ENCODE data around the gene SPTBN1. TPM values are rescaled to one million over a fixed set of nuclear protein-coding genes. Genes with fewer than 3 reads are reported as not detected.
A peak's percentile ranks its signal among the peaks of the same experiment; 100 is the strongest.

Gene SPTBN1
- total and polyA plus RNA-seq, 2 of the 13 experiments (the other 11 are each of a cell fraction or from before 2014, with no cell fraction given) = 123 to 299 TPM

- peak; percentile 85 for TF ChIP-seq ARID3A (IDR thresholded peaks at IDR 0.05; ENCODE audit: low read depth, low read length)
- TF ChIP-seq ZNF615 (CRISPR knock-in tag; IDR thresholded peaks at IDR 0.05; ENCODE audit: borderline replicate concordance) = 0 out of 2 replicates have a peak, but pooled peaks have one; percentile 50
- TF ChIP-seq ZNF703 (CRISPR knock-in tag; IDR thresholded peaks at IDR 0.05; ENCODE audit: borderline replicate concordance) = peak; percentile 79; the same call in 1 of the 2 replicates
- peak; percentile 17 to 76; a peak in 3 of 4 replicates for TF ChIP-seq POLR2A (IDR thresholded peaks at IDR 0.05; ENCODE audit: insufficient read depth in 1 of 2, low read depth in 2 of 2, low read length in 2 of 2)
- TF ChIP-seq JUN (CRISPR knock-in tag; IDR thresholded peaks at IDR 0.05) = 0 out of 2 replicates have a peak, but pooled peaks have one; percentile 12
- TF ChIP-seq USF2 (IDR thresholded peaks at IDR 0.05; ENCODE audit: low read depth, low read length) = no peak
- 0 out of 2 replicates have a peak, but pooled peaks have one; percentile 25 for TF ChIP-seq USF2 (CRISPR knock-in tag; IDR thresholded peaks at IDR 0.05; ENCODE audit: borderline replicate concordance)
- TF ChIP-seq RFXAP (CRISPR knock-in tag; IDR thresholded peaks at IDR 0.05; ENCODE audit: borderline replicate concordance) = no peak
- 0 out of 2 replicates have a peak, but pooled peaks have one; percentile 20 for TF ChIP-seq ZBTB1 (CRISPR knock-in tag; IDR thresholded peaks at IDR 0.05; ENCODE audit: borderline replicate concordance)
- TF ChIP-seq NFKB2 (CRISPR knock-in tag; IDR thresholded peaks at IDR 0.05; ENCODE audit: borderline replicate concordance) = peak; percentile 71; the same call in 1 of the 2 replicates
- no peak for TF ChIP-seq RNF2 (conservative IDR thresholded peaks at IDR 0.05; ENCODE audit: low read depth)
- no peak for TF ChIP-seq CHCHD3 (CRISPR knock-in tag; IDR thresholded peaks at IDR 0.05)
- 0 out of 2 replicates have a peak, but pooled peaks have one; percentile 26 for TF ChIP-seq ZBTB8A (CRISPR knock-in tag; IDR thresholded peaks at IDR 0.05; ENCODE audit: borderline replicate concordance, low read depth)
- TF ChIP-seq TOE1 (CRISPR knock-in tag; IDR thresholded peaks at IDR 0.05) = 0 out of 2 replicates have a peak, but pooled peaks have one; percentile 37
- 0 out of 2 replicates have a peak, but pooled peaks have one; percentile 31 for TF ChIP-seq DMAP1 (CRISPR knock-in tag; IDR thresholded peaks at IDR 0.05)
- peak; percentile 57 for TF ChIP-seq ZNF883 (CRISPR knock-in tag; IDR thresholded peaks at IDR 0.05; ENCODE audit: not compliant biosample characterization)
- peak; percentile 69; the same call in 1 of the 2 replicates for TF ChIP-seq DZIP1 (CRISPR knock-in tag; IDR thresholded peaks at IDR 0.05)
- TF ChIP-seq ZNF567 (CRISPR knock-in tag; IDR thresholded peaks at IDR 0.05; ENCODE audit: borderline replicate concordance) = no peak
- no peak for TF ChIP-seq ZNF784 (CRISPR knock-in tag; IDR thresholded peaks at IDR 0.05; ENCODE audit: borderline replicate concordance)
- TF ChIP-seq ZNF550 (CRISPR knock-in tag; IDR thresholded peaks at IDR 0.05; ENCODE audit: borderline replicate concordance) = no peak; the same call in 1 of the 2 replicates
- TF ChIP-seq SIN3A (IDR thresholded peaks at IDR 0.05; ENCODE audit: borderline replicate concordance, low read depth, low read length) = 0 out of 2 replicates have a peak, but pooled peaks have one; percentile 61
Measured at GRCh38 chr2:54558188-54559005, 102.3 kb downstream of the SPTBN1 start (continued).
